Smooth muscle cell of the coronary artery (primary cell): ENCODE data around the gene OAS1. TPM values are rescaled to one million over a fixed set of nuclear protein-coding genes. Genes with fewer than 3 reads are reported as not detected.

Experiments
- total RNA-seq: library from RNA; depleted of rRNA; stranded (reverse); fragments of >200 nt; gene quantifications from 2 replicates; pipeline ENCODE4 v1.2.3, GENCODE V29; 2014; ENCODE audit warnings: low replicate concordance

Gene OAS1
- 2.3 and 5.4 TPM in 2 replicates for total RNA-seq

DNA sequence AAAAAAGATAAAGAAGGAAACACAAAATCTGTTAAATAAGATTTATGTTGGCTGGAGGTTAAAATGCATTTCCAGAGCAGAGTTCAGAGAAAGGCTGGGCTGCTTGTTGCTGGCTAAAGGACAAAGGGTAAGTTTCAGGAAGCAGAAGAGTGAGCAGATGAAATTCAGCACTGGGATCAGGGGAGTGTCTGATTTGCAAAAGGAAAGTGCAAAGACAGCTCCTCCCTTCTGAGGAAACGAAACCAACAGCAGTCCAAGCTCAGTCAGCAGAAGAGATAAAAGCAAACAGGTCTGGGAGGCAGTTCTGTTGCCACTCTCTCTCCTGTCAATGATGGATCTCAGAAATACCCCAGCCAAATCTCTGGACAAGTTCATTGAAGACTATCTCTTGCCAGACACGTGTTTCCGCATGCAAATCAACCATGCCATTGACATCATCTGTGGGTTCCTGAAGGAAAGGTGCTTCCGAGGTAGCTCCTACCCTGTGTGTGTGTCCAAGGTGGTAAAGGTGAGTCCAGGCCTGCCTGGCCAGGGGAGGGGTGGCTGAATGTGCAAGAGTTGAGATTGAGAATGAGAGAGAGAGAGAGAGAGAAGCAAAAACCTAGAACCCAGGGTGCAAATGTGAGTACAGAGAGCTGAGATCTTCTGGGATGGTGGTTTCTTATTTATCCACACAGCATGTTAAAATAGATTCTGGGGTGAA lies at the start of gene OAS1:
Gene OAS1 (plus strand): TSS at position 251 of the 703 bp plus-strand sequence. CDS start 78 bp downstream, at position 329.

DNA sequence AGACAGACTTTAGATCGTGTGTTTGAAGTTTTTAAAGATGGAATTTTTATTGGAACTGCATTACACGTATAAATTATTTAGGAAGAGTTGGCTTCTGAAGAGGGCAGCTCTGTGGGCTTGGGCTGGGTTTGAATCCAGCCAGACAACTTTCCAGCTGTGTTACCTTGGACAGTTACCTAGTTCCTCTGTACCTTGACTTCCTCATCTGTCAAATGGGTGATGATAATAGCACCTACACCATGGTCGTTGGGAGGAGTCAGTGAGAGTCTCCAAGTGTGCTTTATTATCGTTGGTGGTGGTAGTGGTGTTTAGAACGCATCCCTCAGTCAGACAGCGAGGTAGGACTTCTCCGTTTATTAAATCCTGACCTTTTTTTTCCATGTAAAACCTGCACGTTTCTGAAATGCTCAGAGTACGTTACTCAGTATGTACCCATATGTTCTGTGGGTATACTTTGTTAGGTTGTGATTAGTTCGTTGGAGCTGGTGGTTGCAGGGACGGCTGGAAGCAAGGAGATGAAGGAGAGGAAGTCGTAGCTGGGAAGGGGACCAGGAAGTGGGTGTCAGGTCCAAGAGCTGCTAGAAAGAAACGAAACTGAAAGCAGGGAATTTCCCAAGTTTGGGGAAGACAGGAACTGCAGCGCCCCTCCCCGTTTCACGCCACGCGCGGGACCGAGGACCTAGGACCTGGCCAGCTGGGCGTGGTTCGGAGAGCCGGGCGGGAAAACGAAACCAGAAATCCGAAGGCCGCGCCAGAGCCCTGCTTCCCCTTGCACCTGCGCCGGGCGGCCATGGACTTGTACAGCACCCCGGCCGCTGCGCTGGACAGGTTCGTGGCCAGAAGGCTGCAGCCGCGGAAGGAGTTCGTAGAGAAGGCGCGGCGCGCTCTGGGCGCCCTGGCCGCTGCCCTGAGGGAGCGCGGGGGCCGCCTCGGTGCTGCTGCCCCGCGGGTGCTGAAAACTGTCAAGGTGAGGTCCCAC lies 31.3 kb downstream of the OAS1 start, which contains the start of gene OAS3:
Gene OAS3 (plus strand): TSS at position 734 of the 979 bp plus-strand sequence. CDS start 57 bp downstream, at position 791.

Other genes starting within 250 kb of the OAS1 start
- gene RPH3A, start 115.2 kb upstream of the OAS1 start, total RNA-seq, result not detected in 2 replicates
- gene OAS3, start 31.5 kb downstream of the OAS1 start, total RNA-seq, result 2.3 and 2.6 TPM in 2 replicates
- 4.0 and 6.7 TPM in 2 replicates for gene OAS2, start 71.6 kb downstream of the OAS1 start, total RNA-seq
- under 0.01 and 0.15 TPM in 2 replicates for gene DTX1, start 149.8 kb downstream of the OAS1 start, total RNA-seq
- not detected in 2 replicates for gene RASAL1, start 228.8 kb downstream of the OAS1 start, total RNA-seq
- not detected in 2 replicates for gene CFAP73, start 242.8 kb downstream of the OAS1 start, total RNA-seq